Mammary epithelial cell (primary cell): ENCODE data around the gene TEAD3.

Source experiments
- CTCF ChIP-seq, 2 donors: IDR thresholded peaks in 1 of 2; conservative IDR thresholded peaks in 1 of 2; 2 replicates each; pipeline ENCODE4 v1.5.1; 2011 to 2012; ENCODE audit warnings: inconsistent platforms in 2 of 2, low read length in 2 of 2, mild to moderate bottlenecking in 2 of 2, control low read depth in 1 of 2, low read depth in 1 of 2; ENCODE audit not compliant: insufficient read depth in 1 of 2; ENCODE audit errors: extremely low read depth in 1 of 2
- EZH2 ChIP-seq: IDR thresholded peaks from 2 replicates; pipeline ENCODE4 v1.6.1; 2012; ENCODE audit warnings: low read length, inconsistent platforms, borderline replicate concordance

- TF ChIP-seq CTCF (conservative IDR thresholded peaks at IDR 0.05 in 1 of 2, IDR thresholded peaks at IDR 0.05 in 1 of 2; ENCODE audit: extremely low read depth in 1 of 2, insufficient read depth in 1 of 2, low read depth in 1 of 2, low read length in 2 of 2) (no peak), EZH2 (no peak)
Measured at GRCh38 chr6:35500782-35501181, 3.9 kb upstream of the TEAD3 start.
